H7 (cell line): ENCODE data around the gene CCS. TPM values are rescaled to one million over a fixed set of nuclear protein-coding genes. Genes with fewer than 3 reads are reported as not detected.

Experiments used
- DNase-seq: peaks from one replicate; pipeline ENCODE4 v3.0.0; 2012
- H3K27me3 ChIP-seq: 2 replicates; pipeline ENCODE4 v1.6.0; 2011; ENCODE audit warnings: mild to moderate bottlenecking, low read length; ENCODE audit not compliant: control insufficient read depth, insufficient read depth
- H3K36me3 ChIP-seq: replicated peaks from 2 replicates; pipeline ENCODE4 v1.5.1; 2011; ENCODE audit warnings: low read length; ENCODE audit not compliant: control insufficient read depth, insufficient read depth
- H3K4me3 ChIP-seq: 2 replicates; pipeline ENCODE4 v1.5.1; 2011; ENCODE audit warnings: low read depth, mild to moderate bottlenecking, control low read depth, low read length, moderate library complexity; ENCODE audit not compliant: insufficient read depth
- total RNA-seq: library from RNA; depleted of rRNA; stranded (reverse); fragments of >200 nt; shearing (Covaris generic); gene quantifications from 2 replicates; pipeline ENCODE4 v1.2.3, GENCODE V29; 2014

Gene CCS
- total RNA-seq, 1 experiment from 2014 or later: 47.6 TPM

DNA sequence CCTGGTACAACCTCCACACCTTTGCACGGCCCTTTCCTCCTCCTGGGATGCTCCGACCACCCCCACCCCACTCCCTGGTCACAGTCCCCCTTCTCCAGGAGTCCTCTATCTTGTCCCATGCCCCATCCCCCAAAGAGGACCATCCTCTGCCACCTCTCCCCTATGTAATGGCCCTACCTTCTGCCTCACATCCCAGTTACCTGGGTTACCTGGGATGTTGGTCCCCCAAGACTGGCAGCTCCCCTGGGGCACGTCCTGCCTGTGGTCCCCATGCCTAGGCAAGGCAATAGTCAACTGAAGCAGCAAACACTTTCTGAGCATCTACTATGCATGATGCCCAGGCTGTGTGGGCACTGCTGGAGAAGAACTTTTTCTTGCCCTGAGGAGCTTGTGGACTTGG, 37.6 kb upstream of the CCS start:
- no peaks in the 10 kb centered on the region for H3K27me3 ChIP-seq
- no peak for DNase-seq
- H3K4me3 ChIP-seq: no peak overlapping the region
- H3K36me3 ChIP-seq: peaks cover 14% of the 10 kb centered on the region

DNA sequence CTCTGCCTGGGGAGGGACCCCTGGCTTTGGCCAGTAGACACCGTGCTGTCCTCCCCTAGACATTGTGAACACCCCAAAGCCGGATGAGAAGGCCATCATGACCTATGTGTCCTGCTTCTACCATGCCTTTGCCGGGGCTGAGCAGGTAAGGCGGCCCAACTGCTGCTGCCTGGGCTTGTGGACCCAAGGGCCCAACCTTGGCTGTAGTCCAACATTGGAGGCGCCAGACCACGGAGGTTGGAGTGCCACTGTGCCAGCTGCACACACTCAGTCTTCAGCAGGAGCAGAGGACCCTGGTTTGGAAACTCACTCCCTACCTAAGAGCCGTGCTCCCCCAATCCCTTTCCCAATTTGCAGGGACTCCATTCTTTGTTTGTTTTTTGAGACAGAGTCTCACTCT, 36.9 kb upstream of the CCS start:
- Histone ChIP-seq H3K4me3 (no peak overlapping the region), H3K36me3 (peaks cover 16% of the 10 kb centered on the region), H3K27me3 (no peaks in the 10 kb centered on the region)
- no peak for DNase-seq

DNA sequence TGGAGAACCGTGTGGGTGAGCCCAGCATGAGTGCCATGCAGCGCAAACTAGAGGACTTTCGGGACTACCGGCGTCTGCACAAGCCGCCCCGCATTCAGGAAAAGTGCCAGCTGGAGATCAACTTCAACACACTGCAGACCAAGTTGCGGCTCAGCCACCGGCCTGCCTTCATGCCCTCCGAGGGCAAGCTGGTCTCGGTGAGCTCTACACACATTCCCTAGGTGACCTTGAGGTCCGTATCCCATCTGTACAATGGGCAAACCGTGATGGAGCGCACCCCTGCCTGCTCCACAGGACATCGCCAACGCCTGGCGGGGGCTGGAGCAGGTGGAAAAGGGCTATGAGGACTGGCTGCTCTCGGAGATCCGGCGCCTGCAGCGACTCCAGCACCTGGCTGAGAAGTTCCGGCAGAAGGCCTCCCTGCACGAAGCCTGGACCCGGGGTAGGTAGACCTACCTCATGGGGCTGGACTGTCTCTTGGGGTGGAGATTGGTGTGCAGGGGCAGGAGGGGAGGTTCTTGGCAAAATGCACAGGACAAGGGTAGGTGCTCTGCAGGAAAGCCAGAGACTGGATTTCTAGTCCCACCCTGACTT, 35.2 kb upstream of the CCS start:
- H3K27me3 ChIP-seq: no peaks in the 10 kb centered on the region
- peaks cover 22% of the 10 kb centered on the region for H3K36me3 ChIP-seq
- DNase-seq: peak; percentile 38
- no peak overlapping the region for H3K4me3 ChIP-seq

GRCh38 chr11:66559142-66559865, 33.7 kb upstream of the CCS start:
- H3K4me3 ChIP-seq: no peak overlapping the region
- H3K27me3 ChIP-seq: no peaks in the 10 kb centered on the region
- DNase-seq: peak; percentile 96
- H3K36me3 ChIP-seq: peaks cover 22% of the 10 kb centered on the region

- Histone ChIP-seq H3K36me3 (peaks cover 22% of the 10 kb centered on the region), H3K4me3 (no peak overlapping the region), H3K27me3 (no peaks in the 10 kb centered on the region)
- DNase-seq: no peak
These were observed 32.9 kb upstream of the CCS start for GRCh38 chr11:66559866-66560676.

GRCh38 chr11:66561178-66561974, 31.6 kb upstream of the CCS start:
- peak; percentile 44 for DNase-seq
- Histone ChIP-seq H3K36me3 (peaks cover 19% of the 10 kb centered on the region), H3K4me3 (no peak overlapping the region), H3K27me3 (no peaks in the 10 kb centered on the region)

GRCh38 chr11:66561975-66562248, 31.1 kb upstream of the CCS start:
- peaks cover 19% of the 10 kb centered on the region for H3K36me3 ChIP-seq
- H3K4me3 ChIP-seq: no peak overlapping the region
- no peak for DNase-seq
- H3K27me3 ChIP-seq: no peaks in the 10 kb centered on the region

- Histone ChIP-seq H3K36me3 (peaks cover 16% of the 10 kb centered on the region), H3K27me3 (no peaks in the 10 kb centered on the region), H3K4me3 (no peak overlapping the region)
- DNase-seq: no peak
These were observed 30.7 kb upstream of the CCS start for GRCh38 chr11:66562275-66562674.

GRCh38 chr11:66562907-66563583, 29.9 kb upstream of the CCS start:
- Histone ChIP-seq H3K4me3 (no peak overlapping the region), H3K36me3 (peaks cover 12% of the 10 kb centered on the region), H3K27me3 (no peaks in the 10 kb centered on the region)
- DNase-seq: peak; percentile 51

GRCh38 chr11:66563832-66564231, 29.2 kb upstream of the CCS start:
- DNase-seq: peak; percentile 42
- H3K27me3 ChIP-seq: no peaks in the 10 kb centered on the region
- H3K36me3 ChIP-seq: peaks cover 11% of the 10 kb centered on the region
- no peak overlapping the region for H3K4me3 ChIP-seq

DNA sequence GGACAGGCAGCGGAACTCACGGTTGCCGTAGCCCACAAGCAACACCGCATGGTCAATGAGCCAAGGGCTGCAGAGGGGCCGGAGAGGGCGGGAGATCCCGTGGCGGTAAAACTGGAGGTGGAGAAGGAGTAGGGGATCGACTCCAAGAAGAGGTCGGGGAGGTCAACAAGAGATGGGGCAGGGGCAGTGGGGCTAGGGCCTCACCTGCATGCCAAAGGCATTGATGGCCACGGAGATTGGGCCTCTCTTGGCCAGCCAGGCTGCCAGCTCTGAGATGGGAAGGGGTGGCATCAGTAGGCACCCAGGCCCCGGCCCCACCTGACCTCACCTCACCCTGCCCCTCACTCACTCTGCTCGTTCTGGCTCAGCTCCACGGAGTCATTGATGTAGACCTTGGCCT, 28.4 kb upstream of the CCS start:
- H3K4me3 ChIP-seq: no peak overlapping the region
- H3K27me3 ChIP-seq: no peaks in the 10 kb centered on the region
- DNase-seq: peak; percentile 50
- H3K36me3 ChIP-seq: peaks cover 11% of the 10 kb centered on the region

GRCh38 chr11:66564984-66565383, 28.0 kb upstream of the CCS start:
- Histone ChIP-seq H3K36me3 (peaks cover 11% of the 10 kb centered on the region), H3K27me3 (no peaks in the 10 kb centered on the region), H3K4me3 (no peak overlapping the region)
- no peak for DNase-seq

- no peak overlapping the region for H3K4me3 ChIP-seq
- no peaks in the 10 kb centered on the region for H3K27me3 ChIP-seq
- peaks cover 7% of the 10 kb centered on the region for H3K36me3 ChIP-seq
- DNase-seq: no peak
These were observed 26.8 kb upstream of the CCS start for GRCh38 chr11:66566221-66566620.

GRCh38 chr11:66567787-66568123, 25.2 kb upstream of the CCS start:
- Histone ChIP-seq H3K4me3 (no peak overlapping the region), H3K27me3 (no peaks in the 10 kb centered on the region), H3K36me3 (no peaks in the 10 kb centered on the region; the same call in none of the 2 replicates)
- DNase-seq: no peak
